Astrocyte (in vitro differentiated cells and primary cell): ENCODE data around the gene USO1.

ENCODE experiments used
- EZH2 ChIP-seq: IDR thresholded peaks from 2 replicates; pipeline ENCODE4 v1.6.1; 2012; ENCODE audit warnings: mild to moderate bottlenecking, low read length, inconsistent platforms; ENCODE audit not compliant: insufficient read depth
- TF ChIP-seq, protein P1 (sequence below): IDR thresholded peaks from 2 replicates; pipeline ENCODE4 v1.5.1; 2011; ENCODE audit warnings: low read depth, mild to moderate bottlenecking, inconsistent platforms, low read length, moderate library complexity; ENCODE audit not compliant: insufficient read depth

DNA sequence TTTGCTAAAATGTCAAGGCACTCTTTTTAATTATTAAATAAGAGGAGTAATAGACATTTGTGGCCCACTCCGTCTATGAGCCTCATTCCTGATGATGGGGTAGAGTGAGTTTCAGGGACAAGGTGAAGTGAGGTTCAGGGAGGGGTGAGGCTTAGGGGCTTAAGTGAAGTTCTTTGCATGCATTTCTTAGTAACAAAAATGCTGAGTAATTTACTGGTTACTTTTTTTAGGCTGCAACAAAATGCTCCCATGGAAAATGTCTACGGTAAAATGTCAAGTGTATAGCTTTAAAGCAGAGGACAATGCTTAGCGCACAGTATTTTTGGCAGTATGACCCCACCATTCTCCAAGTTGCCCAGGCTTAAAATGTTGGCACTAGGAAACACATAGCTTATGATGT is 2.0 kb upstream of the USO1 start:
- TF ChIP-seq, protein P1, sequence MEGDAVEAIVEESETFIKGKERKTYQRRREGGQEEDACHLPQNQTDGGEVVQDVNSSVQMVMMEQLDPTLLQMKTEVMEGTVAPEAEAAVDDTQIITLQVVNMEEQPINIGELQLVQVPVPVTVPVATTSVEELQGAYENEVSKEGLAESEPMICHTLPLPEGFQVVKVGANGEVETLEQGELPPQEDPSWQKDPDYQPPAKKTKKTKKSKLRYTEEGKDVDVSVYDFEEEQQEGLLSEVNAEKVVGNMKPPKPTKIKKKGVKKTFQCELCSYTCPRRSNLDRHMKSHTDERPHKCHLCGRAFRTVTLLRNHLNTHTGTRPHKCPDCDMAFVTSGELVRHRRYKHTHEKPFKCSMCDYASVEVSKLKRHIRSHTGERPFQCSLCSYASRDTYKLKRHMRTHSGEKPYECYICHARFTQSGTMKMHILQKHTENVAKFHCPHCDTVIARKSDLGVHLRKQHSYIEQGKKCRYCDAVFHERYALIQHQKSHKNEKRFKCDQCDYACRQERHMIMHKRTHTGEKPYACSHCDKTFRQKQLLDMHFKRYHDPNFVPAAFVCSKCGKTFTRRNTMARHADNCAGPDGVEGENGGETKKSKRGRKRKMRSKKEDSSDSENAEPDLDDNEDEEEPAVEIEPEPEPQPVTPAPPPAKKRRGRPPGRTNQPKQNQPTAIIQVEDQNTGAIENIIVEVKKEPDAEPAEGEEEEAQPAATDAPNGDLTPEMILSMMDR, result no peak
- TF ChIP-seq EZH2, result no peak
